ENCODE results near the gene PCF11. TPM values are rescaled to one million over a fixed set of nuclear protein-coding genes. Genes with fewer than 3 reads are reported as not detected.

PCF11 gene
- total RNA-seq, 1 donor from 2014 or later, result 53.2 TPM

DNA sequence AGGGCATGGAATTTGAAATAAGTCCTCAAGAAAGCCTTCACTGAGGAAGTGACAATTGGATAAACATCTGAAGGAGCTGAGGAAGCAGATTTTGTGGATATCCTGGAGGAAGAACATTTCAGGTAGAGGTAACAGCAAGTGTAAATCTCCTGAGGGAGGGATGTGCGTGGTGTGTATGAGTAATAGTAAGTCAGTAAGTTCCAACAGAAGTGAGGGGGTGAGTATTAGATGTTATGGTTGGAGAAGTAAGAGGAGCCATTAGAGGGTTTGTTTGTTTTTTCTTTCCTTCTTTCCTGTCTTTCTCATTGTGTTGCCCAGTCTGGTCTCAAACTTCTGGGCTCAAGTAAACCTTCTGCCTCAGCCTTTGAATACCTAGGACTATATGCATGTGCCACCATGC is 65.6 kb downstream of the PCF11 start:
- no peaks in the 10 kb centered on the region for H3K9me3 Mint-ChIP-seq (ENCODE audit: unreplicated experiment)
- peaks cover 3% of the 10 kb centered on the region for H3K27me3 Mint-ChIP-seq (ENCODE audit: unreplicated experiment)
- peak overlapping the region; percentile 3 for H3K27ac Mint-ChIP-seq (ENCODE audit: unreplicated experiment)
- TF ChIP-seq, protein P1, sequence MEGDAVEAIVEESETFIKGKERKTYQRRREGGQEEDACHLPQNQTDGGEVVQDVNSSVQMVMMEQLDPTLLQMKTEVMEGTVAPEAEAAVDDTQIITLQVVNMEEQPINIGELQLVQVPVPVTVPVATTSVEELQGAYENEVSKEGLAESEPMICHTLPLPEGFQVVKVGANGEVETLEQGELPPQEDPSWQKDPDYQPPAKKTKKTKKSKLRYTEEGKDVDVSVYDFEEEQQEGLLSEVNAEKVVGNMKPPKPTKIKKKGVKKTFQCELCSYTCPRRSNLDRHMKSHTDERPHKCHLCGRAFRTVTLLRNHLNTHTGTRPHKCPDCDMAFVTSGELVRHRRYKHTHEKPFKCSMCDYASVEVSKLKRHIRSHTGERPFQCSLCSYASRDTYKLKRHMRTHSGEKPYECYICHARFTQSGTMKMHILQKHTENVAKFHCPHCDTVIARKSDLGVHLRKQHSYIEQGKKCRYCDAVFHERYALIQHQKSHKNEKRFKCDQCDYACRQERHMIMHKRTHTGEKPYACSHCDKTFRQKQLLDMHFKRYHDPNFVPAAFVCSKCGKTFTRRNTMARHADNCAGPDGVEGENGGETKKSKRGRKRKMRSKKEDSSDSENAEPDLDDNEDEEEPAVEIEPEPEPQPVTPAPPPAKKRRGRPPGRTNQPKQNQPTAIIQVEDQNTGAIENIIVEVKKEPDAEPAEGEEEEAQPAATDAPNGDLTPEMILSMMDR (IDR thresholded peaks at IDR 0.05; ENCODE audit: unreplicated experiment), result no peak
- no peaks in the 10 kb centered on the region for H3K36me3 Mint-ChIP-seq (ENCODE audit: low read depth, unreplicated experiment)
- H3K4me3 Mint-ChIP-seq (ENCODE audit: unreplicated experiment), result no peak overlapping the region
- H3K4me1 Mint-ChIP-seq (ENCODE audit: unreplicated experiment), result peaks cover 19% of the 10 kb centered on the region
- no peak for DNase-seq (ENCODE audit: low spot score)

DNA sequence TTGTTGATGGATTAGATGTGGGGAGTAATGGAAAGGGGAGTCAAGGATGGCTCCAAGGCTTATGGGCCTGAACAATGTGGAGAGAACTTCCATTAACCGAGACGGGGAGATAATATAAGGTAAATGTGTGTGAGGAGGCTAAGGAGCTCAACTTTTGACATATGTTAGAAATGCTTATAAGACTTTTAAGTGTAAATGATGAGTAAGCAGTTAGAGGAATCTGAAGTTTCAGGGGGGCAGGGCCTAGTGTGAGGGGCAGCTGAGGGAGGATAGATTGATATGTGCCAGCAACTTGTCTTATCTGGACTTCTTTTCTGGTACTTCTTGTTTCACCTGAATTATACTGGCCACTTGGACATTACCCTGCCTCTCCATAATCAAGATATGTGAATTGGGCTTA is 66.5 kb downstream of the PCF11 start:
- no peaks in the 10 kb centered on the region for H3K36me3 Mint-ChIP-seq (ENCODE audit: low read depth, unreplicated experiment)
- no peaks in the 10 kb centered on the region for H3K9me3 Mint-ChIP-seq (ENCODE audit: unreplicated experiment)
- no peak overlapping the region for H3K27ac Mint-ChIP-seq (ENCODE audit: unreplicated experiment)
- H3K27me3 Mint-ChIP-seq (ENCODE audit: unreplicated experiment), result peaks cover 2% of the 10 kb centered on the region
- TF ChIP-seq, protein P1 (IDR thresholded peaks at IDR 0.05; ENCODE audit: unreplicated experiment), result no peak
- no peak for DNase-seq (ENCODE audit: low spot score)
- peaks cover 19% of the 10 kb centered on the region for H3K4me1 Mint-ChIP-seq (ENCODE audit: unreplicated experiment)
- H3K4me3 Mint-ChIP-seq (ENCODE audit: unreplicated experiment), result no peak overlapping the region

DNA sequence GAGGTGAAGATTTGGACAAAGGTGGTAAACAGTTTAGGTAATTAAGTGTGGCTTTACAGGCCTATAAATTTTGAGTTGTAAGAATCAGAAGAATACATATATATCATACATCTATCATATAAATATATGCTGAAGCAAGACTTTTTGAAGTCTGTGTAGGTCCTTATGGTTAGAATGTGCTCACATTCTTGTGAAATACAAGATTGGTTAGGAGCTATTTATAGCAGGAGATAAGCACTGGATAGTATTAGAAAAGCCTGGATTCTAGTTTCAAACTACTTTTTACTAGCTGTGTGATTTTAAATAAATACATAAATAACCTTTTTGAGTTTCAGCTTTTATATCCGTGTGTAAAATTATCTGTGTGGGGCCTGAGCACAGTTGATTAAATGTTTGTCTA is 78.9 kb downstream of the PCF11 start:
- Mint-ChIP-seq H3K4me1 (ENCODE audit: unreplicated experiment) (no peaks in the 10 kb centered on the region), H3K4me3 (ENCODE audit: unreplicated experiment) (no peak overlapping the region), H3K27me3 (ENCODE audit: unreplicated experiment) (no peaks in the 10 kb centered on the region), H3K27ac (ENCODE audit: unreplicated experiment) (no peak overlapping the region), H3K9me3 (ENCODE audit: unreplicated experiment) (no peaks in the 10 kb centered on the region), H3K36me3 (ENCODE audit: low read depth, unreplicated experiment) (no peaks in the 10 kb centered on the region)
- no peak for DNase-seq (ENCODE audit: low spot score)
- TF ChIP-seq, protein P1 (IDR thresholded peaks at IDR 0.05; ENCODE audit: unreplicated experiment), result no peak

Other genes with a start within 250 kb of the PCF11 start
- gene RAB30, start 85.2 kb upstream of the PCF11 start, total RNA-seq (ENCODE audit: unreplicated experiment), result 18.6 TPM
- 11.4 TPM for gene ANKRD42, start 36.6 kb downstream of the PCF11 start, total RNA-seq (ENCODE audit: unreplicated experiment)
- 81.7 TPM for gene CCDC90B, start 129.2 kb downstream of the PCF11 start, total RNA-seq (ENCODE audit: unreplicated experiment)

Measured in endothelial cell (in vitro differentiated cells).